Measurements from ENCODE around the gene ELMO2. TPM values are rescaled to one million over a fixed set of nuclear protein-coding genes. Genes with fewer than 3 reads are reported as not detected.

Gene ELMO2, protein sequence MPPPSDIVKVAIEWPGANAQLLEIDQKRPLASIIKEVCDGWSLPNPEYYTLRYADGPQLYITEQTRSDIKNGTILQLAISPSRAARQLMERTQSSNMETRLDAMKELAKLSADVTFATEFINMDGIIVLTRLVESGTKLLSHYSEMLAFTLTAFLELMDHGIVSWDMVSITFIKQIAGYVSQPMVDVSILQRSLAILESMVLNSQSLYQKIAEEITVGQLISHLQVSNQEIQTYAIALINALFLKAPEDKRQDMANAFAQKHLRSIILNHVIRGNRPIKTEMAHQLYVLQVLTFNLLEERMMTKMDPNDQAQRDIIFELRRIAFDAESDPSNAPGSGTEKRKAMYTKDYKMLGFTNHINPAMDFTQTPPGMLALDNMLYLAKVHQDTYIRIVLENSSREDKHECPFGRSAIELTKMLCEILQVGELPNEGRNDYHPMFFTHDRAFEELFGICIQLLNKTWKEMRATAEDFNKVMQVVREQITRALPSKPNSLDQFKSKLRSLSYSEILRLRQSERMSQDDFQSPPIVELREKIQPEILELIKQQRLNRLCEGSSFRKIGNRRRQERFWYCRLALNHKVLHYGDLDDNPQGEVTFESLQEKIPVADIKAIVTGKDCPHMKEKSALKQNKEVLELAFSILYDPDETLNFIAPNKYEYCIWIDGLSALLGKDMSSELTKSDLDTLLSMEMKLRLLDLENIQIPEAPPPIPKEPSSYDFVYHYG
- total RNA-seq (2014; rRNA removed; shearing (Covaris generic)) = 18.7 and 45.5 TPM in 2 replicates

DNA sequence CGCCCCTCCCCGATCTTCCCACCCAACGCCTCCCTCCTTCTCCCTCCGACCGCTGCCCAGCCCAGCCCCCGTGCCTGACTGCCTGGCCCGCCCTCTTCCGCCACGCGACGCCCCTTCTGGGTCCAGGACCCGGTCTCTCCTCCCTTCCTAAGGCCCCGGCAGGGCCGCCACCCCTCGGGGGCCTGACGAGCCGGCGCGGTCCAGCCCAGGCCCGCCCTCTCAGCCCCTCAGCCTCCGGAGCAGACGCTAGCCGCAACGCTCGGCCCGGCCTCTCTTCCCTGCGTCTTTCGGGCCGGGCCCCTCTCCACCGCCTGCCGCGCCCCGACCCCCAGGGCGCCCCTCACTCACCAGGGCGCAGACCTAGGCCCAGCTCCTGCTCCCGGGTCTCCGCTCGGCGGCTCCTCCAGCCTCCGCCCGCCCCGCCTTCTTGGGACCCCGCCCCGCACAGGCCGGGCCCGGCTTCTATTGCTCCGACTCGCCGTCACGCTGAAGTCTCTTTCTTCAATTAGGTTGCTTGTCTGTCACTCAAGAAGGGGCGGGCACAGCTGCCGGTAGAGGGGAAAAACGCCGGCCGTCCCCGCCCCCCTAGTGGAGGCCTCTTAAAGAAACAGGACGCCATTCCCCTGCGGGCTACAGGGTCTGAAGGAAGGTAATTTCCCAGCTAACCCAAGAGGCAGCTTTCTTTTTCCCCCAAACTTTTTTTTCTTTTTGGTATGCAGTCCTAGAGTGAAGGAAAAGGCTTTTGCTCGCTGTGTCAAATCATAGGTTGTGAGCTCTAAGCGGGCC, at the start of gene ELMO2:
ELMO2 (minus strand) TSS at position 416 of the 786 bp plus-strand sequence. CDS start 12,133 bp downstream, outside the sequence.
- in situ Hi-C loops (cut with HindIII; ENCODE audit: low sequenced_read_pairs) = no loop called here
- peak; percentile 99 for DNase-seq (ENCODE audit: low spot score)

DNA sequence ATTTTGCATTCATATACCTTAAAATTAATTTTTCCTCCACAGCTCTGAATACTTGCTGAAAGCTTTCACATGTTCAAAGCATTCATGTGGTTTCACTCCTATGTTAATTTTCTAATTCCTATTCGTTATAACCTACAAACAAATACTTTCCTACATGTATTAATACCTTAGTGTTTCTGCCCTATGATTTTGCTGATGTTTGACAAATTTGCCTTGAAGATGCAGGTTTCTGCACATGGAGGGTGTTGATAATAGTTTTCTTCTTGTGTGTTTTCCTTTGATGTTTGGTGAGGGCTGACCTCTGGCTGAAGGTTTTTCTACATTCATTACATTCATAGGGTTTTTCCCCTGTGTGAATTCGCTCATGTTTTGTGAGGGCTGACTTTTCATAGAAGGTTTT, 49.3 kb upstream of the ELMO2 start:
- in situ Hi-C loops (cut with HindIII; ENCODE audit: low sequenced_read_pairs) = no loop called here
- no peak for DNase-seq (ENCODE audit: low spot score)

DNA sequence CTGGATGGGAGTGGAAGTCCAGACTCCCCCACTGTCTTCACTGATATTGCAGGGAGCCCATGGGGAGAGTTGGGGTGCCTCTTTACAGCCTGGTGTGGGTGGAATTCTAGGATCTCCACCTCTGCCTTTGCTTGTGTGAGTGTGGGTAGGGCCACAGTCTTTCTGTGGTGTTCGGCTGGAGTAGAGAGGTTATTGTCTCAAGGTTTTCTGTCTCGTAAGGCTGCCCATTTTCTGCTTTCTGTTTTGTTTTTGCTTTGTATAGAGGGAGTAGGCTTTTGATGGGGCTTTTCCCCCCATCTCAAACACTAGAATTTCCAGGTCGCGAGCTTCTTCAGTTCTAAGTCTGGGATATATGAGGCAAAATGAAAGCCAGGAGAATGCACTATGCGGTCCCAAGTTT, 40.4 kb upstream of the ELMO2 start:
- in situ Hi-C loops (cut with HindIII; ENCODE audit: low sequenced_read_pairs) = no loop called here
- DNase-seq (ENCODE audit: low spot score) = no peak

DNA sequence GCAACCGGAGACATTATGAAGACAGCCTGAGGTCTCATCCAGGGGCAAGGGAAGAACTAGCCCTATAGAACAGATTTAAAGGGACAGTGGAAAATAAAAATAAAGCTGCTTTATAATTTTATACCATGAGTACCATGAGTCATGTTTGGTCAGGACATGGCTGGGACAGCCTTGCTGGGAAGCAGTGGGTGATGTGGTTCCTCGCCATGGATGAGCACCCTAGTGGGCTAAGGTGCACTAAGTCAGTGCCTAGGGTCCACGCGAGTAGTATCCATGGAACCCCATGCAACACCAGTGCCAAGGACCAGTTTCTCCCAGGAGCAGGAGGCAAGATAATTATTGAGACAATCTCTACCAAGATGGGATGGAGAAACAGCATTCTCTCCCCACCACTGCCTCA, 33.4 kb upstream of the ELMO2 start:
- in situ Hi-C loops (cut with HindIII; ENCODE audit: low sequenced_read_pairs) = no loop called here
- DNase-seq (ENCODE audit: low spot score) = no peak

DNA sequence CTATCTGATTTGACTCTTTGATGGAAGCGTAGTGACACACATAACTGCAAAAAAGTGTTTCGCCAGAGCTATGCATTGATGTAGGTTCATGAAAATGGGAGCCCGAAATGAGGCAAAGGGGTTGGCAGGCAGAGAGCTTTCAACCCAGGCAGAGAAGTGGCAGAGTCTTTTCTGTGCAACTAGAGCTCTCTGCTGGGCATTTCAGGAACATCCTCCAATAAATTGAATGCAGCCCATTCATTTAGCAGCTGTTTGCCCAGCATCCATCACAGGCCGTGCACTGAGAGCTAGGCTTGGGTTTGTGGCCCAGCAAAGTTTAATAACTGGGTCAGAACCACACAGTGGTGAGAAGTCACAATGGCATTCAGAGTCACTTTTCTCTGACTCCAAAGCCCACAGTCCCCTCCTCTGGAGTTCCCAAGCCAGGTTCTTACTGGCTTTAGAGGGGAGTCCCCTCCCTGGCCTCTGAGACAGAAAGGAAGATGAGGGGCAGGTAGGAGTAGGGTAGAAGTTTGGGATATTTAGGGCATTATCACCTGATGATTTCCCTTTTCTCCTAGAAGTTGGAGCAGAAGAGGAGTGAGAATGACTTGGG, 31.8 kb upstream of the ELMO2 start:
- peak; percentile 90 for DNase-seq (ENCODE audit: low spot score)
- in situ Hi-C loops (cut with HindIII; ENCODE audit: low sequenced_read_pairs) = no loop called here

DNA sequence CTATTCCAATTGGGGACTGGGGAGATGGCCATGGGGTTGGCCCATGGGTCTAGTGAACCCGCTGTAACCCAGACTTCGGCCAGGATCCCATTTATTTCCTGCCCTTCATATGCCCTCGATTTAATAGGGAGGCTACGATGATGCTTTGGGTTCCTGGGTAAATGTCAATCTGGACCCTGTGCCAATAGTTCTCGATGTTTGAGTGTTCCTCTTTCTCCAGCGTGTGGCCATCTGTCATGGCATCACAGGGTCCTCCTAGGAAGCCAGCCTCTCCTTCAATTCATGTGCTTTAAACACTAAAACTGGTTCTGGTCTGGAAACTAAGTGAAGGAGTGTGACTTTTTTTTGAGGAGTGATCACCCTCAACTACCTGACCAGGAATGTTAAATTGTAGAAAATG, 28.7 kb upstream of the ELMO2 start:
- in situ Hi-C loops (cut with HindIII; ENCODE audit: low sequenced_read_pairs) = no loop called here
- peak; percentile 81 for DNase-seq (ENCODE audit: low spot score)

DNA sequence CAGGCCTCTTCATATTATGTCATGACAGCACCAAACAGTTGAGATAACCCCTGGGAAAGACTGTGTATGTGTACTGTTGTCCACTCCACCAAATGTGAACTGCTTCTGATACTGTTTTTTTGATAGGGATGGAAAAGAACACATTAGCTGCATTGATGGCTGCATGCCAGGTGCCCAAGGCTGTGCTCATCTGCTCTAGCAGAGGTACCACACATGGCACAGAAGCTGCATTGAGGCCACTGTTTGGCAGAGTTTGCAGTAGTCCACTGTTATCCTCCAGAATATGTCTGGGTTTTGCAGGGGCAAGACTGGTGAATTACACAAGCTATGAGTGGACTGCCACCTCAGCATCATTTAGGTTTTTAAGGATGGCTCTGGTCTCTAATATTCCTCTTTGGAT, 28.2 kb upstream of the ELMO2 start:
- in situ Hi-C loops (cut with HindIII; ENCODE audit: low sequenced_read_pairs) = no loop called here
- DNase-seq (ENCODE audit: low spot score) = peak; percentile 85

DNA sequence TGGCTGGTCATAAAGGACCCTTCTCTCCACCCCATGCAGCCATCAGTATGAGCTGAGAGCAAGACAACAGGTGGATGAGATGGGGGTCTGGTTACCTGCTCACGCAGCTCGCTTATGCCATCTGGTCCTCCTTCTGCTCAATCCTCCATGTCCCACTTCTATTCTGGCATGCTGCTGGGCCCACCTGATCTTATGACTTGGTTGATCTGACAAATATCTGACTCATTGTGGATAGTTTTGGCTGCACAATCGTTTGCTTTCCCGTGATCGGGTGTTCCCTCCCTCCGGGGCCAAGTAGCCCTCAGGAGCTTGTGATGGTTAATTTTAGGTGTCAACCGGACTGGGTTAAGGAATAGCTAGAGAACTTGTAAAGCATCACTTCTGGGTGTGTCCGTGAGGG, 26.6 kb upstream of the ELMO2 start:
- DNase-seq (ENCODE audit: low spot score) = peak; percentile 98
- in situ Hi-C loops (cut with HindIII; ENCODE audit: low sequenced_read_pairs) = no loop called here

DNA sequence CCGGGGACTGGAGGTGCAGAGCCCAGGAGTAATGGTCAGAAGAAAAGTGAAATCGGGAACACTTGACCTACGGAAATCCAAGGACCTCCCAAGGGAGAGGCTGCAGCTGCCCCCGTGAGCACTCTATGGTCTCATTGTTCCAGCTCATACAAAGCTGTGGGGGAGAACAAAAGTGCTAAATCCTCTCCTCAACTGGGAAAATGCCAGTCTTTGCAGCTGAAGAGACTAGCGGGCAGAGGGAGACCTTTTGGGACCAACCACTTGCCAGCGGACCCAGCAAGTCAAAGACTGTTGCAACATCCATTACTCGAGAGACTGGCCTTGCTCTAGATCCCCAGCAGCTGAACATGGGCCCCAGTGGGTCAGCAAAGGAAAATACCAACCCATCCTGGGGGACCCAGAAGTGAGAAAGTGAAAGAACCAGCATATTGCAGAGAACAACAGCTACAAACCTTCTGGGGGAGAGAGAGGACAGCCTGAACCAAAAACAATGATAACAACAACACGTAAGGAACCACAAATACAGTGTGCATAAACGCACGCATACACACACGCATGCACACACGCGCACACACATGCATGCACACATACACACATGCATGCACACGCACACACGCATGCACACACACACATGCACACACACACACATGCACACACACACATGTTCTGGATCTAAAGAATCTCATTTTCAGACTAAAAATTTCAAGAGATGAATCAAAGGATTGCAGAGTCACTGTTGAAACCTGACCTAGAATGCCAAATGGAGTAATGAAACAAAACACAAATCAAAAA, 24.7 kb upstream of the ELMO2 start:
- peak; percentile 77 for DNase-seq (ENCODE audit: low spot score)
- in situ Hi-C loops (cut with HindIII; ENCODE audit: low sequenced_read_pairs) = no loop called here

DNA sequence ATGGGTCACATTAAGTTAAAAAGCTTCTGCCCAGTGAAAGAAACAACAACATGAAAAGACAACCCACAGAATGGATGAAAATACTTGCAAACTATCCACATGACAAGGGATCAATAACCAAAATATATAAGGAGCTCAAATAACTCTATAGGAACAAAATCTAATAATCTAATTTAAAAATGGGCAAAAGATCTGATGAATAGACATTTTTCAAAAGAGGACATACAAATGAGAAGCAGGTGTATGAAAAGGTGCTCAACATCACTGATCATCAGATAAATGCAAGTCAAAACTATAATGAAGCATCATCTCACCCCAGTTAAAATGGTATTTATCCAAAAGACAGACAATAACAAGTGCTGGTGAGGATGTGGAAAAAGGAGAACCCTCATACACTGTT, 21.0 kb upstream of the ELMO2 start:
- in situ Hi-C loops (cut with HindIII; ENCODE audit: low sequenced_read_pairs) = no loop called here

DNA sequence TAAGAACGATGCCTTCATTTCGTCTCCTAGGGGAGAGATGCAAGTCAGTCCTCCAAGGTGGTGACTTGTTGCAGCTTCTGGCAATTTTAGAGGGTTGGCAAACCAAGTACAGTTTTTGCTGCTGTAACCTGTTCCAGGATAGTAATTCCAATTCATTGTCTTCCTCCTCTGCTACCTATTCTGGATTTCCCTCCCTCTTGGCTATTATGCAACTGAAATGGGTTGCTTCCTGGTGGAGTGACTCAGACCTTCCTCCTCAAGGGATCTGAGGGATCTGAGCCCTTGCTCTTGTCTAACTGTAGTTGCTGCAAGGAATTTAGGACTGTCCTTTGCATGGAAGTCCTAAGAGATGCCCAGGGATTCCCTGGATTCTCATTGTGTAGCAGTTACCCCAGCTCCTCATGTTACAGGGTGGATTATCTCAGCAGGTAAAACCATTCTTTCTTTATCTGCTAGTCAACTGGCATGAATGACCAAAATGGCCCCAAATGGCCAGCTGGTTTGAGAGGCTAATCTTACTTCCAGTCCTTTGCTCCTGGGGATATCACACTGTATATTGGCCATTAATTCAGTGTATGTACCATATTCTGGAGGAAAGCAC, 17.6 kb upstream of the ELMO2 start:
- DNase-seq (ENCODE audit: low spot score) = no peak
- in situ Hi-C loops (cut with HindIII; ENCODE audit: low sequenced_read_pairs) = no loop called here

More for the DNA sequence above, 21.0 kb upstream of the ELMO2 start:
- DNase-seq (ENCODE audit: low spot score) = no peak

DNA sequence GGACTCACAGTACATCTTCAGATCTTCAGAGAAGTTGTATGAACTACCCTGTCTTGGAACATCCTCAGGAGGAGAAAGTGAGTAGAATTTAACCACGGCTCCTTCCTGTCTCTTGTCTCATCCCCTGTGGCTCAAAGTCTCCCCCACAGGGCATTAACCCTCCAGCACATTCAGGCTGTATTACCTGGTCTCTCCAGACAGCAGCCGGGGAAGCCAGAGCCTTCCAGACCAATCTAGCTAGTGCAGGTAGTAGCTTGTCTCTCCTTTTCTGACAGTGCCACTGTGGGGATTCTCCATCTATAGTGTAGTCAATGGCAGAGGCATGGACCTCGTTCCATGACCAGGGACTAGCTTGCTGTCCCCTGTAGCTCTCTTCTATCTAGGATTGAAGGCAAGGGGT, 16.9 kb upstream of the ELMO2 start:
- in situ Hi-C loops (cut with HindIII; ENCODE audit: low sequenced_read_pairs) = no loop called here
- no peak for DNase-seq (ENCODE audit: low spot score)

DNA sequence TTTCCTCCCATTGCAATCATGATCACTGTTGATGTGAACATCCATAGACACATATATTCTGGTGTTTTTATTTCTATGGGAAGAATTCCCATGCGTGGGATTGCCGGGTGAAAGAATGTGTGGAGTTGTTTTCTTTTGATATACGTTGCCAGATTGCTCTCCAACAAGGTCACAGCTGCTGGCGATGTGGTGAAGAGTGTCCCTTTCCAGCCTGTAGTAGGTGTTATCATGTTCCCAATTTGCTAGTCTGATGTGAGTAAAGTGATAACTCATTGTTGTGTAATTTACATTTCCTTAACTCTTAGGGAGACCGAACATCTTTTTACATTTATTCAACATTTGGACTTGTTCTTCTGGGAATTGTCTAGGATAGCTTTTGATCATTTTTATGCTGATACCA, 14.5 kb upstream of the ELMO2 start:
- in situ Hi-C loops (cut with HindIII; ENCODE audit: low sequenced_read_pairs) = no loop called here
- no peak for DNase-seq (ENCODE audit: low spot score)

DNA sequence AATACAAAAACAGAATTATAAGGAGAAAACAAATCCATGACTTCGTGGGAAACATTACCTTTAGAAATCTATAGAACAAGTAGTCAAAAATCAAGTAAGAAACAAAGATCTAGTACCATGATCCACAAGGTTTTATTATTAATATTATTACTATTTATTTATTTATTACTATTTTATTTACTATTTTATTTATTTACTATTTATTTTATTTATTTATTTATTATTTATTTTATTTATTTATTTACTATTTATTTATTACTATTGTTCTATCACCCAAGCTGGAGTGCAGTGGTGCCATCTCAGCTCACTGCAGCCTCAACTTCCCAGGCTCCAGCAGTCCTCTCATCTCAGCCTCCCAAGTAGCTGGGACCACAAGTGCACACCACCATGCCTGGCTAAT, 13.5 kb upstream of the ELMO2 start:
- in situ Hi-C loops (cut with HindIII; ENCODE audit: low sequenced_read_pairs) = no loop called here

DNA sequence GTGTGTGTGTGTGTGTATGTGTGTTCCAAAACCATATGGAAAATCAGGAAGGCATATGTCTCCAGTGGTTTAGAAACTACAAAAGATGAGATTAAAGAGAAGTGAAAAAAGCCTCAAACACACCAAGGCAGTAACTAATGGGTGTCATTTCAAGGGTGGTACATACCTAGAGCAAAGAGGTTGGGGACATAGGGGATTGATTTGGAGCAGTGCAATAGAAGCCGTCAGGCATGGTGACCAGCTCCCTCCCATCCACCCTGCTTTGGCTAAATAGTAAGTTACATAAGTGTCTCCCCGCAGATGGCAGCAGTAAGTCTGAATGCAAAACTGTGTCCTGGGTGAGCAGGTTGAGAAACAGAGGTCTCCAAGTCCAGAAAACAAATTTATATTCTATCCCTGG, 10.4 kb upstream of the ELMO2 start:
- DNase-seq (ENCODE audit: low spot score) = no peak
- in situ Hi-C loops (cut with HindIII; ENCODE audit: low sequenced_read_pairs) = no loop called here

More for the DNA sequence above, 13.5 kb upstream of the ELMO2 start:
- DNase-seq (ENCODE audit: low spot score) = no peak

DNA sequence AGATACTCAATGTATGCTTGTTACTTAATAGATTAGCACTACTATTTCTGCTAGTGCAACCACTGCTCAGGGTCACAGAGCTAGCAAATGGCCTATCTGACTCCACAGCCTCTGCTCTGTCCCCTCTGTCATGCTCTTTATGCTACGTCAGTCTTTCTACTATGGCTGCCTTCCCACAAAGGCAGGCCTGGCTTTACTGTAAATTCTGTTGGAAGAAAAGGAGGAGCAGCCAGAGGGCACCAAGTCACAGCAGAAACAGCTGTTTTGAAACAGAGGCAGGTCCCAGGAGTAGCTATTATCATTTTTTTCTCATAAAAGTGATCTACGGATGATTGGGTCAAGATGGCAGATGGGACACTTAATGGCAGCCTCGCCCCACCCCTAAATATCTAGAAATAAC, 10.0 kb upstream of the ELMO2 start:
- DNase-seq (ENCODE audit: low spot score) = no peak

DNA sequence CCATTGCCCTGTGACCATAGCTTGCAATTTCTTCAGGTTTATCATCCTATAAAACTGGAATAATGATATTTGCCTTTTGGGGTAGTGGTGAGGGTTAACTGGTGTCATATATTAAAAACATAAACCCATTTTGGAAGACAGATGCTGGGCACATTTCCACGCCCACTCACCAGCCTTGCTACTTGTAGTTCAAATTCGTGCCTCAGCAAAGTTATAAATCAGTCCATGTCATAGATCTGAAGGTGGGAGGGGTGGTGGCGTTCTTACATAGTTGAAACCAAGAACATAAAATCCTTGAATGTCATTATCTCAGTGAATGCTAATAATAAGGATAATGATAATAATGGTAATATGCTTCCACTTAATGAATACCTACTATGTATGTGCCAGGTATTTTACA, 9.4 kb upstream of the ELMO2 start:
- no peak for DNase-seq (ENCODE audit: low spot score)
- in situ Hi-C loops (cut with HindIII; ENCODE audit: low sequenced_read_pairs) = no loop called here

More for the DNA sequence above, 10.0 kb upstream of the ELMO2 start:
- in situ Hi-C loops (cut with HindIII; ENCODE audit: low sequenced_read_pairs) = no loop called here

DNA sequence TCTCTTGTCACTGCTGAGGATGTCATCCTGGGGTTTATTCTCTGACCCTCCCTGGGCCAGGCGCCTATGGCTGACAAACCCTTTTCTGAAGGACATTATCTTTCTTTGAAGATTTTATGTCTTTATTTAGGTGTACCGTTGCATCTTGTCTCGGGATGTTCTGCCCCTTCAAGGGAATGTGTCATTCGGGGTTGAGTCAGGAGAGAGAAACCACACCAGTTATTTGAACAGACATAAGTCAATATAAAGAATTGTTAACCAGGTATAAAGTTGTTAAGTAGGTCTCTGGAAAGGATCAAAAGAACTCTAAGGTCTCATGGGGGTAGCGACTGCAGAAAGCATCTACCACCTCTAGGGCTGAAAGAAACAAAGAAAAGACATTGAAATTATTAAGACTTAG, 8.2 kb upstream of the ELMO2 start:
- in situ Hi-C loops (cut with HindIII; ENCODE audit: low sequenced_read_pairs) = no loop called here
- DNase-seq (ENCODE audit: low spot score) = no peak

Data from G401 (cell line).